ENCODE measurements around the gene CCNT1. TPM values are rescaled to one million over a fixed set of nuclear protein-coding genes. Genes with fewer than 3 reads are reported as not detected.

Gene CCNT1
- total RNA-seq, 2 experiments from 2014 or later = 150 TPM

GRCh38 chr12:48693572-48693971 lies 22.9 kb downstream of the CCNT1 start:
- Mint-ChIP-seq H3K4me1 (ENCODE audit: low read depth) (peaks cover 23% of the 10 kb centered on the region), H3K4me3 (no peak overlapping the region), H3K27me3 (no peaks in the 10 kb centered on the region), H3K9me3 (no peaks in the 10 kb centered on the region), H3K36me3 (ENCODE audit: low read depth) (peaks cover 98% of the 10 kb centered on the region), H3K27ac (peak overlapping the region; percentile 16)
- POLR2A ChIA-PET = interaction anchor here (1.0 kb wide), 1 partner anchor 22 kb away, joined by 3 read pairs; no protein-coding TSS in a partner anchor
- H3K4me1 ChIP-seq (ENCODE audit: insufficient read depth, low read length) = no peaks in the 10 kb centered on the region
- peaks cover 80% of the 10 kb centered on the region for H3K36me3 ChIP-seq (ENCODE audit: insufficient read depth, low read length)
- DNase-seq = no peak
- intact Hi-C loops (cut with DNase I, micrococcal nuclease) = no loop called here
- no peak for TF ChIP-seq CTCF (IDR thresholded peaks at IDR 0.05)
- H3K27ac ChIP-seq (ENCODE audit: low read depth in 1 of 2, low read length in 2 of 2) = no peak overlapping the region
- no peak overlapping the region for H3K4me3 ChIP-seq (ENCODE audit: low read length)
- H3K27me3 ChIP-seq (ENCODE audit: control insufficient read depth in 1 of 2, insufficient read depth in 2 of 2, low read length in 2 of 2) = no peaks in the 10 kb centered on the region
- H3K9me3 ChIP-seq (ENCODE audit: control insufficient read depth in 1 of 2, insufficient read depth in 1 of 2, low read length in 2 of 2) = no peaks in the 10 kb centered on the region
- ATAC-seq (ENCODE audit: poor library complexity) = no peak
- CTCF ChIA-PET = no interaction called here

- Mint-ChIP-seq H3K27ac (no peak overlapping the region), H3K4me3 (no peak overlapping the region), H3K4me1 (ENCODE audit: low read depth) (peaks cover 23% of the 10 kb centered on the region), H3K9me3 (no peaks in the 10 kb centered on the region), H3K27me3 (no peaks in the 10 kb centered on the region), H3K36me3 (ENCODE audit: low read depth) (peaks cover 93% of the 10 kb centered on the region)
- no peak overlapping the region for H3K4me3 ChIP-seq (ENCODE audit: low read length)
- peaks cover 77% of the 10 kb centered on the region for H3K36me3 ChIP-seq (ENCODE audit: insufficient read depth, low read length)
- no peak for TF ChIP-seq CTCF (IDR thresholded peaks at IDR 0.05)
- ATAC-seq (ENCODE audit: poor library complexity) (no peak), DNase-seq (no peak)
- H3K27me3 ChIP-seq (ENCODE audit: control insufficient read depth in 1 of 2, insufficient read depth in 2 of 2, low read length in 2 of 2) = no peaks in the 10 kb centered on the region
- intact Hi-C loops (cut with DNase I, micrococcal nuclease) = no loop called here
- ChIA-PET CTCF (interaction anchor here (2.0 kb wide), 1 partner anchor 9 kb away, joined by 5 read pairs; the partner anchor contains the start of gene KANSL2), POLR2A (interaction anchor here (1.3 kb wide), 1 partner anchor 10 kb away, joined by 6 read pairs; the partner anchor contains the start of gene KANSL2)
- H3K4me1 ChIP-seq (ENCODE audit: insufficient read depth, low read length) = no peaks in the 10 kb centered on the region
- H3K9me3 ChIP-seq (ENCODE audit: control insufficient read depth in 1 of 2, insufficient read depth in 1 of 2, low read length in 2 of 2) = no peaks in the 10 kb centered on the region
- no peak overlapping the region for H3K27ac ChIP-seq (ENCODE audit: low read depth in 1 of 2, low read length in 2 of 2)
These were observed 24.6 kb downstream of the CCNT1 start for GRCh38 chr12:48691826-48692487.

GRCh38 chr12:48690990-48691389 lies 25.5 kb downstream of the CCNT1 start:
- no peaks in the 10 kb centered on the region for H3K4me1 ChIP-seq (ENCODE audit: insufficient read depth, low read length)
- no peak for TF ChIP-seq CTCF (IDR thresholded peaks at IDR 0.05)
- Mint-ChIP-seq H3K9me3 (no peaks in the 10 kb centered on the region), H3K4me3 (no peak overlapping the region), H3K36me3 (ENCODE audit: low read depth) (peaks cover 84% of the 10 kb centered on the region), H3K4me1 (ENCODE audit: low read depth) (peaks cover 23% of the 10 kb centered on the region), H3K27me3 (no peaks in the 10 kb centered on the region), H3K27ac (no peak overlapping the region)
- H3K9me3 ChIP-seq (ENCODE audit: control insufficient read depth in 1 of 2, insufficient read depth in 1 of 2, low read length in 2 of 2) = no peaks in the 10 kb centered on the region
- ATAC-seq (ENCODE audit: poor library complexity) (no peak), DNase-seq (no peak)
- ChIA-PET CTCF (interaction anchor here (2.0 kb wide), 1 partner anchor 8 kb away, joined by 5 read pairs; the partner anchor contains the start of gene KANSL2), POLR2A (interaction anchor here (1.3 kb wide), 1 partner anchor 9 kb away, joined by 6 read pairs; the partner anchor contains the start of gene KANSL2)
- H3K4me3 ChIP-seq (ENCODE audit: low read length) = no peak overlapping the region
- no peaks in the 10 kb centered on the region for H3K27me3 ChIP-seq (ENCODE audit: control insufficient read depth in 1 of 2, insufficient read depth in 2 of 2, low read length in 2 of 2)
- no peak overlapping the region for H3K27ac ChIP-seq (ENCODE audit: low read depth in 1 of 2, low read length in 2 of 2)
- peaks cover 70% of the 10 kb centered on the region for H3K36me3 ChIP-seq (ENCODE audit: insufficient read depth, low read length)
- intact Hi-C loops (cut with DNase I, micrococcal nuclease) = no loop called here

All from CD4-positive, alpha-beta T cell (primary cell).